Cardiac fibroblast (primary cell): ENCODE measurements around the gene RNF212.

Experiments used
- DNase-seq, 2 donors: peaks; one replicate each; pipeline versions ENCODE4 v3.0.0 to v3.0.0-alpha.2; 2010; ENCODE audit warnings: low read depth in 2 of 2
- H3K4me3 ChIP-seq, 2 donors: replicated peaks in 1 of 2; 1 replicate in 1 of 2; 2 replicates in 1 of 2; pipeline ENCODE4 v1.5.1; 2011; ENCODE audit warnings: low read depth in 2 of 2, low read length in 2 of 2, mild to moderate bottlenecking in 2 of 2, moderate library complexity in 1 of 2
- TF ChIP-seq, protein P1 (sequence below): IDR thresholded peaks from one replicate; pipeline ENCODE4 v1.5.1; 2011; ENCODE audit warnings: low read depth, mild to moderate bottlenecking, low read length, inconsistent platforms

Gene RNF212

DNA sequence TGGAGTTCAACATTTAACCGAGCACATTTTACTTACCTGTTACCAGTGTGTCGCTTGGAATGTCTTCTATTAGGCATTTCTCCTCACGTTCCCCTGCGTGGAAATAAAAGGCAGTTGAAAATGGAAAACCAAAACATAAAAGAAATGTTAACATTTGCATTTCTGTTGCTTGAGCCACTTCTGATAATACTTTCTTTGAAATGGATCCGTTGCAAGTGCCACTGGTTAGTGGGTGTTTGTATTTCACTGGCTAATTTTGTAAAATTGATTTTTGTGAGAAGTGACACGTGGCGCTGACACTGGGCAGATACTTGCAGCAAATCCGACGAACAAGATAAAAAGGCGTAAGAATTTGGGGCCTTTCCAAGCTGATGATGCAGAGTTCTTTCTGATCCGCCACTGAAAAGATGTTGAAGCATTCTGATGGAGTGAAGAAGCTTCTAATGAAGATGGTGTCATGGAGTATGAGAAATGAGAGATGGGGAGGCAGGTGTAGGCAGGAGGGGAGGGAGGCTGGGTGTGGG is 40.3 kb upstream of the RNF212 start:
- TF ChIP-seq, protein P1, sequence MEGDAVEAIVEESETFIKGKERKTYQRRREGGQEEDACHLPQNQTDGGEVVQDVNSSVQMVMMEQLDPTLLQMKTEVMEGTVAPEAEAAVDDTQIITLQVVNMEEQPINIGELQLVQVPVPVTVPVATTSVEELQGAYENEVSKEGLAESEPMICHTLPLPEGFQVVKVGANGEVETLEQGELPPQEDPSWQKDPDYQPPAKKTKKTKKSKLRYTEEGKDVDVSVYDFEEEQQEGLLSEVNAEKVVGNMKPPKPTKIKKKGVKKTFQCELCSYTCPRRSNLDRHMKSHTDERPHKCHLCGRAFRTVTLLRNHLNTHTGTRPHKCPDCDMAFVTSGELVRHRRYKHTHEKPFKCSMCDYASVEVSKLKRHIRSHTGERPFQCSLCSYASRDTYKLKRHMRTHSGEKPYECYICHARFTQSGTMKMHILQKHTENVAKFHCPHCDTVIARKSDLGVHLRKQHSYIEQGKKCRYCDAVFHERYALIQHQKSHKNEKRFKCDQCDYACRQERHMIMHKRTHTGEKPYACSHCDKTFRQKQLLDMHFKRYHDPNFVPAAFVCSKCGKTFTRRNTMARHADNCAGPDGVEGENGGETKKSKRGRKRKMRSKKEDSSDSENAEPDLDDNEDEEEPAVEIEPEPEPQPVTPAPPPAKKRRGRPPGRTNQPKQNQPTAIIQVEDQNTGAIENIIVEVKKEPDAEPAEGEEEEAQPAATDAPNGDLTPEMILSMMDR, result no peak
- DNase-seq, result no peak
- no peak overlapping the region for H3K4me3 ChIP-seq

DNA sequence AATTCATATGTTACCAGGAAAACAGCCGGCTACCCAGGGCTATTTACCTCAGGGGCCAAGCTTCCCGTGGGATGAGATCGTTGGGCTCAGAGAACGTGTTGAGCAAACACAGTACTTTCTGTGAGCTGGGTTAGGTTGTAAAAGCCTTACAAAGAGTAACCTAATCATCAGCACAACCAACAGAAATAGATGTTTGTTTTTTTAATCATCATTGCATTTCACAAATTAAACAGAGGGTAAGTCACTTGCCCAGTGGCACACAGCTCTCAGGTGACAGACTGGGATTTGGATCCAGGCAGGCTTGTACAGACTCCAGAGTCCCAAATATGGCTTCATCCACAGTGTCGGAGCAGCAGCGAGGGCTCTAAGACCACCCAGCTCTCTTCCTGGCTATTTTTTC is 38.9 kb upstream of the RNF212 start:
- no peak overlapping the region for H3K4me3 ChIP-seq
- DNase-seq, result no peak
- TF ChIP-seq, protein P1, result no peak

GRCh38 chr4:1151541-1151940 is 38.2 kb upstream of the RNF212 start:
- DNase-seq, result no peak
- TF ChIP-seq, protein P1, result no peak
- no peak overlapping the region for H3K4me3 ChIP-seq

DNA sequence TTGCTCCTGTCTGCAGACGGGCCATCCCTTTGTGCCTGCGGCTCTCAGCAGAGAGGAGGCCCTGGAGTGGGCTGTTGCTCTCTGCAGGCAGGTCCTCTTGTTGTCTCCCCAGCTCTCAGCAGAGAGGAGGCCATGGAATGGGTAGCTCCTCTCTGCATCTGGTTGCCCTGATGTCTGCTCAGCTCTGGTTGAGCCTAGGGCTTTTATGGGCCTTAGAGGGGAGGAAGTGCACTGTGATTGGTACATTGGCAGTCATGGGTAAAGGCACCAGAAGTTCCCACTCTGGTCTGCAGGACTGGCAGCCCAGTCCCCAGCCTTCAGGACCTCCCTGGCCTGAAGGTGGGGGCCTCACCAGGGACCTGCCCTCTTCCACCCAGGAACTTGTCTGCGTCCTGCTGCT is 37.5 kb upstream of the RNF212 start:
- no peak for DNase-seq
- no peak overlapping the region for H3K4me3 ChIP-seq
- TF ChIP-seq, protein P1, result no peak

DNA sequence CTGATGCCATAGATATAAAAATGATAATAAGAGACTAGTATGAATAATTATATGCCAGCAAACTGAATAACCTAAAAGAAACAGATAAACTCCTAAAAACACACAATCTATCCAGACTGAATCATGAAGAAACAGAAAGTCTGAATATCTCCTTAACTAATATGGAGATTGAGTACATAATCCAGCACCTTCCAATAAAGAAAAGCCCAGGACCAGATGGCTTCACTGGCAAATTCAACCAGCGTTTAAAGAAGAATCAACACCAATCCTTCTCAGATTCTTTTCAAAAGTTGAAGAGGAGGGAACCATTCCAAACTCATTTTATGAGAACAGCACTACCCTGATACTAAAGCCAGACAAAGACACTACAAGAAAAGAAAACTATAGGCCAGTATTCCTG is 26.5 kb upstream of the RNF212 start:
- TF ChIP-seq, protein P1, result no peak
- H3K4me3 ChIP-seq, result no peak overlapping the region
- DNase-seq, result no peak

GRCh38 chr4:1137850-1138249 is 24.5 kb upstream of the RNF212 start:
- TF ChIP-seq, protein P1, result no peak
- H3K4me3 ChIP-seq, result no peak overlapping the region

More at GRCh38 chr4:1137850-1138249, 24.5 kb upstream of the RNF212 start:
- DNase-seq, result peak in 1 of 2 donors; percentile 15
